Measurements from ENCODE around the gene TGM5. TPM values are rescaled to one million over a fixed set of nuclear protein-coding genes. Genes with fewer than 3 reads are reported as not detected.

Gene TGM5
- total RNA-seq, 4 donors from 2014 or later = 0.28 to 5.0 (median 0.94) TPM; not detected in 1

DNA sequence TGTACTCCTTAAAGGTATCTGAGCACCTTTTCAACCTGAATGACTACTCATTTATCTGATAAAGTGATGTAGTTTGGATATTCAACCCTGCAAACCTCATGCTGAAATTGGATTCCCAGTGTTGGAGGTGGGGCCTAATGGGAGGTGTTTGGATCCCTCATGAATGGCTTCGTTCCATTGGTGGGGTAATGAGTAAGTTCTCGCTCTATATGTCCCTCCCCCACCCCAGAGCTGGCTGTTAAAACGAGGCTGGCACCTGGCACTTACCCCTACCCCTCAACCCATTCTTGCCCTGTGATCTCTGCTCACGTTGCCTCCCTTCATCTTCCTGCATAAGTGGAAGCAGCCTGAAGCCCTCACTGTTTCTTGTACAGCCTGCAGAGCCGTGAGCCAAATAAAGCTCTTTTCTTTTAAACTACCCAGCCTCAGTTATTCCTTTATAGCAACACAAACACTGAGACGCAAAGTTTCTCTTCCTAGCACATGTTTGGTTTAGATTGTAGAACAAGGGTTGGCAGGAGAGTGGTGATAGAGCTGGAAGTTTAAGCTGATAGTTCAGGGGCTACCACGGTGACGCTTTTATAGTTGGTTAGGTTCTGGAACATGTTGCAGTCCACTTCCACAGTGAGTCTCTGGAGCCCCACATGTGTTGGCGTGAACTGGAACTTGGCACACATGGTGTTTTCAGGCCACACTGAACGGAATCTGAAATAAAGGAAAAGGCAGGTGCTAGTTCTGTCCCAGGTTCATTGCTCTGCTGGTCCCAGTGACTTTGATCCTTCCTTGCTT, 69.8 kb downstream of the TGM5 start:
- DNase-seq (ENCODE audit: low spot score) (no peak), ATAC-seq (ENCODE audit: low FRiP score) (no peak)
- TF ChIP-seq, protein P1, sequence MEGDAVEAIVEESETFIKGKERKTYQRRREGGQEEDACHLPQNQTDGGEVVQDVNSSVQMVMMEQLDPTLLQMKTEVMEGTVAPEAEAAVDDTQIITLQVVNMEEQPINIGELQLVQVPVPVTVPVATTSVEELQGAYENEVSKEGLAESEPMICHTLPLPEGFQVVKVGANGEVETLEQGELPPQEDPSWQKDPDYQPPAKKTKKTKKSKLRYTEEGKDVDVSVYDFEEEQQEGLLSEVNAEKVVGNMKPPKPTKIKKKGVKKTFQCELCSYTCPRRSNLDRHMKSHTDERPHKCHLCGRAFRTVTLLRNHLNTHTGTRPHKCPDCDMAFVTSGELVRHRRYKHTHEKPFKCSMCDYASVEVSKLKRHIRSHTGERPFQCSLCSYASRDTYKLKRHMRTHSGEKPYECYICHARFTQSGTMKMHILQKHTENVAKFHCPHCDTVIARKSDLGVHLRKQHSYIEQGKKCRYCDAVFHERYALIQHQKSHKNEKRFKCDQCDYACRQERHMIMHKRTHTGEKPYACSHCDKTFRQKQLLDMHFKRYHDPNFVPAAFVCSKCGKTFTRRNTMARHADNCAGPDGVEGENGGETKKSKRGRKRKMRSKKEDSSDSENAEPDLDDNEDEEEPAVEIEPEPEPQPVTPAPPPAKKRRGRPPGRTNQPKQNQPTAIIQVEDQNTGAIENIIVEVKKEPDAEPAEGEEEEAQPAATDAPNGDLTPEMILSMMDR (IDR thresholded peaks at IDR 0.05) = no peak

DNA sequence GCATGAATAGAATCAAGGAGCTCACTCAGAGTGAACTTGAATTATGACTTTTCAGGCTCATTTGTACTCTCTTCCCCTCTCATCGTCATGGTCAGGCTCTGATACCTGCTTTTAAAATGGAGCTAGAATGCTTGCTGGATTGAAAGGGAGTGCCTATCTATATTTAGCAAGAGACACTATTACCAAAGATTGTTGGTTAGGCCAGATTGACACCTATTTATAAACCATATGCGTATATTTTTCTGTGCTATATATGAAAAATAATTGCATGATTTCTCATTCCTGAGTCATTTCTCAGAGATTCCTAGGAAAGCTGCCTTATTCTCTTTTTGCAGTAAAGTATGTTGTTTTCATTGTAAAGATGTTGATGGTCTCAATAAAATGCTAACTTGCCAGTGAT, 71.9 kb downstream of the TGM5 start:
- DNase-seq (ENCODE audit: low spot score) = no peak
- TF ChIP-seq, protein P1 (IDR thresholded peaks at IDR 0.05) = no peak
- ATAC-seq (ENCODE audit: low FRiP score) = no peak

DNA sequence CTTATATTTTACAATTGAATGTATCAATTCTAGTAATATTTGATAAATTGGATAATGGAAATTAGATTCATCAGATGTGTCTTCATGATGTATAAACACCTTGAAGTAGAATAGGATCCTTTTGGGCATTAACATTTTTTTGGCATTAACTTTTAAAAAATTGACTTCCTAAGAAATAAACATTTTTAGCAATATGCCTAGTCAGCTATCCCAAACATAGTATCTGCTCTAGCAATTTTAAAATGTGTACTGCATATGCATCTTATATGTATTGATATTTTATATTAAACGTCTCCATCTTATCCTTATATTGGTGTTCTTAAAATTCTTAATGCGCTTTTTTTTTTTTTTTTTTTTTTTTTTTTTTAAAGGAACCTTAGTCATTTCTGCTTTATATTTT, 73.0 kb downstream of the TGM5 start:
- ATAC-seq (ENCODE audit: low FRiP score) (no peak), DNase-seq (ENCODE audit: low spot score) (no peak)
- TF ChIP-seq, protein P1 (IDR thresholded peaks at IDR 0.05) = no peak

DNA sequence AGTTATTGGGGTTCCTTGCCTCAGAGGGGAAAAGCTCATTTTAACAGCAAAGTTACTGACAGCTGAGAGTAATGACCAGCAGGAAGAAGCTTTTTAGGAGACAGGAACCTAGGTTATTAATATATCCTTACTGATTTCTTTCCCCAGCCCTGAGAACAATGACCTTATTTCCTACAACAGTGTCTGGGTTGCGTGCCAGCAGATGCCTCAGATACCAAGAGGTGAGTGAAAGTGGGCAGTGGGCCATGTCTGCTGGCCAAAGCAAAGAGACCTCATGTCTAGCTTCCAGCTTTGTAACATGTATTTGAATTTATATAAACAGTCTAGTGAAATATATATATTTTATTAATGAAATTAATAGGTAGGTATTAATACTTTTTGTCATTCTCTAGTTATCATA, 76.5 kb downstream of the TGM5 start:
- DNase-seq (ENCODE audit: low spot score) (no peak), ATAC-seq (ENCODE audit: low FRiP score) (no peak)
- TF ChIP-seq, protein P1 (IDR thresholded peaks at IDR 0.05) = no peak

DNA sequence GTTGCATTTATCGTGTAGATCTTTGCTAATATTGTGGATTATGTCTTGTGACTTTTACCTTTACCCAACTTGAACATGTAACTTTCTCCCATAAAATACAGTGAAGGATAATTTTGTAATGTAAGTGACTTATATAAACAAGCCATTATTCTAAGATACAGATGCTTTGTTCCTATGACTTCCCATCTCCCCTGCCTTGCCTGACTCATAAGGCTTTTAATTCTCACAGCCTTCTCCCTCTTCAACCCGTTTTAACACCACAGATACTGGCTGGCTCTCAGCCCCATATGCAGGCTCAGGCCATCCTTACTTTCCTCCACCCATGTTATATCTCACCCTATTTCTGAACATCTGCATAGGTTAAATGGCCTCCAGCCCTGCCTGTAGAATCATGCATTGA, 77.4 kb downstream of the TGM5 start:
- ATAC-seq (ENCODE audit: low FRiP score) = no peak
- DNase-seq (ENCODE audit: low spot score) = no peak
- TF ChIP-seq, protein P1 (IDR thresholded peaks at IDR 0.05) = no peak

DNA sequence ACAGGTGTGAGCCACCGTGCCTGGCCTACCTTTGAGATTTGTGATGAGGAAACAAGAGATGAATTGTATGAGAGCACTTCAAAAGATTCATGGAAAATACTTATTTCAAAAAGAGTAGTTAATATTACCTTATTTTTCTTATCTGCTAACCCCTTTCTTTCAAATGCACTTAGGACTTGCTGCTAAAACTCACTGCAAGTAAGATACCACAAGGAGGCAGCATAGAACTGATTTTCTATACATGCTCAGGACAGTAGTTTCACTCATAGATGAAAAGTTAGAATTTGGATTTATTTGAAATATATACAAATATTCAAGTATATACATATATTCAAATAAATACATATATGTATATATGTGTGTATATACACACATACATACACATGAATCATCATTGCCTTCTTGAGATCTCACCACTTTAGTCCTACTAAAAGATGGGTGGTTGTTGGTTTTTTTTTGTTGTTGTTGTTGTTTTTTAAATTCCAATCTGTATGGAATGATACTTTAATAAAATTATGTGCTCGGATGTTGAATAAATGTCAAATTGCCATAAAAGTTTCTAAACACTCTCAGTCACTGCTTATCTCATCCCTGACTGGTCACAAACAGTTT, 79.1 kb downstream of the TGM5 start:
- TF ChIP-seq, protein P1 (IDR thresholded peaks at IDR 0.05) = no peak
- ATAC-seq (ENCODE audit: low FRiP score) = no peak
- DNase-seq (ENCODE audit: low spot score) = no peak

DNA sequence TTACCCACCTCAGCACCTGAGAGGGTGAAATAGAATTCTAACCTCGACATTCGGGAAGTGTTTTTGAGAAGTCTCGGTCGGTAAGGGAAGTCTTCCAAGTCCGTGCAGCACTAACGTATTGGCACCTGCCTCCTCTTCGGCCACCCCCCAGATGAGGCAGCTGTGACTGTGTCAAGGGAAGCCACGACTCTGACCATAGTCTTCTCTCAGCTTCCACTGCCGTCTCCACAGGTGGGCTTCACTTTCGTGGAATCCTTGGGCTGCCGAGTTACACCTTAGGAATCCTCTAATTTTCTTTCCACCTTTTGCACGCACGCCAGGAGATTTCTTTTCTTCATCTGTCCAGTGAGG, 80.8 kb downstream of the TGM5 start:
- ATAC-seq (ENCODE audit: low FRiP score) = no peak

More for the DNA sequence above, 80.8 kb downstream of the TGM5 start:
- TF ChIP-seq, protein P1 (IDR thresholded peaks at IDR 0.05) = no peak
- no peak for DNase-seq (ENCODE audit: low spot score)
